Measurements from ENCODE around the gene LRRC43.
"Not testable (repeated sequence)": the region's sequence is repeated elsewhere in the genome, so short reads cannot be mapped to it uniquely, and the experiment has no call there.

Gene LRRC43

GRCh38 chr12:122159882-122160281, 23.0 kb upstream of the LRRC43 start:
- DNase-seq, result no peak

DNA sequence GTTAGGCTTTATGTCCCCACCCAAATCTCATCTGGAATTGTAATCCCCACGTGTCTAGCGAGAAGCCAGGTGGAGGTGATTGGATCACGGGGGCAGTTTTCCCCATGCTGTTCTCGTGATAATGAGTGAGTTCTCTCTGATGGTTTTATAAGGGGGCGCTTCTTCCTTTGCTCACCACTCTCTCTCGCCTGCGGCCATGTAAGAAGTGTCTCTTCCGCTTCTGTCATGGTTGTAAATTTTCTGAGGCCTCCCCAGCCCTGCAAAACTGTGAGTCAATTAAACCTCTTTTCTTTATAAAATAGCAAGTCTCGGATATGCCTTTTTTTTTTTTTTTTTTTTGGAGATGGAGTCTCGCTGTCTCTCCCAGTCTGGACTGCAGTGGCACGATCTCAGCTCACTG, 22.2 kb upstream of the LRRC43 start:
- no peak for DNase-seq

DNA sequence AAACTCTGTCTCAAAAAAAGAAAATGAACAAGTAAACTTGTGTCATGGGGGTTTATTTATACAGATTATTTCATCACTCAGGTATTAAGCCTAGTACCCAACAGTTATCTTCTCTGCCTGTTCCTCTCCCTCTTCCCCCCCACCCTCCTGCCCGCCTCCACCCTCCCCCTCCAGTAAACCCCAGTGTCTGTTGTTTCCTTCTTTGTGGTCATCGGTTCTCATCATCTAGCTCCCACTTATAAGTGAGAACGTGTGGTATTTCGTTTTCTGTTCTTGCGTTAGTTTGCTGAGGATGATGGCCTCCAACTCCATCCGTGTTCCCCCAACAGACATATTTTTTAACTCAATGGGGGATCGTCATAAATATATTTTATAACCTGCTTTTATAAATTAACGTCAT, 21.2 kb upstream of the LRRC43 start:
- no peak for DNase-seq

- DNase-seq, result no peak
These were observed 19.9 kb upstream of the LRRC43 start for GRCh38 chr12:122162976-122163375.

DNA sequence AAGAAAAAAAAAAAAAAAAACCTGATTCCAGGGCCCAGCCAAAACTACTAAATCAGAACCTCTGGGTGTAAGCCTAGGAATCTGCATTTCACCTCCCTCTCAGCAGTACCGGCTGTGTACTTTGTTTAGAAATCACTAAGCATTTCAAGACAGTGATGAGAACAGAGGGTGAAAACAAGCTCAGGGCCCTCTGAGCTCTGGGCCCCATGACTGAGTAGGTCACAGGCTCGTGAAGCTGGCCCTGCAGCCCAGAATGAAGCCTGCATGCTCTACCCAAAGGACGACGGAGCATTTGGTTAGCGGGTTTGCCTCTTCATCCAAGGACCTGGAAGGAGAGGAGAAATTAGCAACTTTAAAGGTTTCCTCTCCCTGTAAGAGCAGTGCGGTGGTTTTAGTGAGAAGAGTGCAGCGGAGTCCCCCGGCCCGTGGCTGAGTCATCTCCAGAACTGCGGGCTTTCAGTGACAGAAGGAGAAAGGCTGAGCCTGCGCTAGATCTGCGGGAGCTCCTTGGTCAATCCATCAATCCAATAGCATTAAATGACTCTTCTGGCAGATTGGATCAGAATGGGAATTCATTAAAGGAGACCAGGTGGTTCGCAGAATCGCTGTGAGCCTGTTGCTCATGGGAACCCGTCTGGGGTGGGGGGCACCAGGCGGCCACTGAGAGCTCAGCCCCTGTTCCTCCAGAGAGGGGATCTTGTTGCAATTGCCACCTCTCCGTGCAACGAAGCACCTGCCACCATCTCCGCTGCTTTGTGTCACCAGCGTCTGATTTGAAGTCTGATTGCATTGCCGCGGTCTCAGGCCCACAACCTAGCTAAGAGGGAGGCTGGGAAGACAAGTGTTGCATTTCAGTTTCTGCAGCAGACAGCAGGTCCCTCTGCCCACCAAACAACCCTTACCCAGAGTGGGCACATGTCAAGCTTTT, 16.2 kb upstream of the LRRC43 start:
- DNase-seq, result no peak

DNA sequence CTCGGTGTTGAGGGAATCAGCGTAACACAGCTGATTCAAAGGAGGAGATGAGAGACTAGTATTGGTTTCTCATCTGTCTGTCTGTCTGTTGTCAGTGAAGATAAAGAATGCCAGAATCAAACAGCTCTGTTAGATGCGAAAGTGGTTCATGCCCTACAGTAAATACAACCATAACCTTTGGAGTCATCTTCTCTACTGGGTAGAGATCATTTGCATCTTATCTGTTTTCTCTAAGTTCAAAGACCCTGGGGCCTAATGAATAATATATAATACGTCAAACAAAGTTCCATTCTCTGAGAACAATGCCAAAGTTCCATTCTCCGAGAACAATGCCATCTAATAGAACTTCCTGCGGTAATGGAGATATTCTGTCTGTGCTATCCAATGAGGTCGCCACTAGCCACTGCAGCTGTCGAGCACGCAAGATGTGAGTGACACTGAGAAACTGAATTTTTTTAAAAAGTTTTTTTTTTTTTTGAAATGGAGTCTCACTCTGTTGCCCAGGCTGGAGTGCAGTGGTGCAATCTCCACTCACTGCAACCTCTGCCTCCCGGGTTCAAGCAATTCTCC, 15.5 kb upstream of the LRRC43 start:
- DNase-seq, result no peak

DNA sequence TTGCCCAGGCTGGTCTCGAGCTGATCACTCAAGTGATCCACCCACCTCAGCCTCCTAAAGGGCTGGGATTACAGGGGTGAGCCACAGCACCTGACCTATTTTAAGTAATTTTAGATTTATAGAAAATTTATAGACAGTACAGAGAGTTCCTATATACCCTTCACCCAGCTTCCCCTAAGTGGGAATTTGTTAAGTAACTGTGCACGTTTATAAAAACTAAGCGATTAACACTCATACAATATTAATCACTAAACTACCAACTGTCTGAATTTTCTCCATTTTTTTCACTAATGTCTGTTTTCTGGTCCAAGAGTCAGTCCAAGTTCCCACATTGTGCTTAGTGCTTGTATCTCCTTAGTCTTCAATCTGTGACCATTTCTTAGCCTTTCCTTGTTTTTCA, 14.4 kb upstream of the LRRC43 start:
- DNase-seq, result no peak

- no peak for DNase-seq
These were observed 11.5 kb upstream of the LRRC43 start for GRCh38 chr12:122171399-122171798.

GRCh38 chr12:122172262-122172939, 10.5 kb upstream of the LRRC43 start:
- no peak for DNase-seq

DNA sequence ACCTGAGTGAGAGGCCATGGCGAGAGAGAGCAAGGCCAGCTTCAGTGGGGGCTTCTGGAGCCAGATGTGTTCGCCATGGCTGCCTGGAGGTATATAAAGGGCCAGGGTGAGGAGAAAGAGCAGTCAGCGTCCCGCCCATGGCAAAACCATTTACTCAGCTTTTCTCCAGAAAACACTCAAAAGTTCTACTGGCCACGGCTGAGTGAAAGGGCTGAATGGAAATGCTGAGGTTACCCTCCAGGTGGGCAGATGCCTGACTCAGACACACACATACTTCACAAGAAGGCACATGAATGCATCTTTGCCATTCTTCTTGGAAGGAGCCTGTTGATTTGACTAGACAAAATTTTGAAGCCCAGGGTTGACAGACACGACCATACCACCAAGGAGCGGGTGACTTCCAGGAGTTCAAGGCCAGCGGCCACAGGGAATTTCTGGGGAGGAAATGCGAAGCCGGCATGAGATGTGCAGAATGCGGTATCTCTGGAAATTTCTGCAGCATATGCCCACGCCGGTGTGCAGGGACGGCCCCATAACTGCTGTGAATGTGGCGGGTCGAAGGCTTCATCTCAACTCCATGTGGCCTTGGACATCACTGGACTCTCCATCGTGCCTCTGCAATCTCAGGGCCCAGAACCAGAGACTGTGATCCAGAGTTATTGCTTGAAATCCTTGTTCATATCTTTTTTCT, 8.6 kb upstream of the LRRC43 start, which contains the start of gene IL31:
IL31 (minus strand) TSS at position 67 of the 691 bp plus-strand sequence; CDS start at position 18, 49 bp downstream.
- DNase-seq, result no peak

GRCh38 chr12:122176473-122176872, 6.5 kb upstream of the LRRC43 start:
- not testable (repeated sequence) for DNase-seq

GRCh38 chr12:122183588-122183940, 641 bp downstream of the LRRC43 start:
- no peak for DNase-seq

DNA sequence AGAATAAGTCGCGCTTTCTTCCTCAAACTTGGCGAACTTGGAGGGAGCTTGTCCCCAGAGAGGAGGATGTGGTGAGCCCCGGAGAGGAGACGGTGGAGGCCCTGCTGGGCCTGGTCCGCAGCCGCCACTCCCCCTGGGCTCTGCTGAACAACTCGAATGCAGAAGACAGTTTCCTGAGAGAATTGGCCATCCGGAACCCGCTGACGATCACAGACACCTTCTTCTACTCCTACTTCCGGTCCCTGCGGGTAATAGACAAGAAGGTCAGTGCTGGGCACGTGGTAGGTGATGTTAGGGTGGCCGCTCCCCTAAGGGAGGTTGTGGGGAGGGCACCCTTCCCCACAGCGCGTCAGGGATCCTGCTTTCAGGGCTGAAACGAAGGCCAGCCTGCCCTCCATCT, 1.6 kb downstream of the LRRC43 start:
- no peak for DNase-seq

- no peak for DNase-seq
These were observed 2.2 kb downstream of the LRRC43 start for GRCh38 chr12:122185079-122185478.

DNA sequence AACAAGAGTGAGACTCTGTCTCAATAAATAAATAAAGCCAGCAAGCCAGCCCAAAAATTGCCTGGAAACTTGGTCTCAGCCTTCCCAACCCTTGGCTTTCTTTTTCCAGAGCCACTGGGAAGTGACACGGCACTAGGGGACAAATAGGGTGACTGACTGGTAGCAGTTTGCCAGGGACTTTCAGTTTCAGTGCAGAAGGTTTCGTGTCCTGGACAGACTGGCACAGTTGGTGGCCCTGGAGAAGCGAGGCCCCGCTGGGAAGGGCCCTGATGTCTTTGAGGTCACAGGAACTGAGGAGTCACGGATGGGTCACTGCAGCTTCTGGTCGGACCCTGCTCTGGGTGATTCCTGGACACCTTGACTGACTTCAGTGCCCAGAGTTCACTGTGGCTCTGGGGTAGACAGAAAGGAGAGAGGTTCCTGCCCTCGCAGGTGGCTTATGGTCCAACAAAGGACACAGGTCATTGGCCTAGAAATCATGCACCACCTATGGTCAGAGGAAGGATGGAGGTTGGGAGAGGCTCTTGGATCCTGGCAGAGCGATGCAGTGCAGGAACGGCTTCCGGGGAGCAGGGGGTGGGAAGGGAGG, 2.7 kb downstream of the LRRC43 start:
- no peak for DNase-seq

DNA sequence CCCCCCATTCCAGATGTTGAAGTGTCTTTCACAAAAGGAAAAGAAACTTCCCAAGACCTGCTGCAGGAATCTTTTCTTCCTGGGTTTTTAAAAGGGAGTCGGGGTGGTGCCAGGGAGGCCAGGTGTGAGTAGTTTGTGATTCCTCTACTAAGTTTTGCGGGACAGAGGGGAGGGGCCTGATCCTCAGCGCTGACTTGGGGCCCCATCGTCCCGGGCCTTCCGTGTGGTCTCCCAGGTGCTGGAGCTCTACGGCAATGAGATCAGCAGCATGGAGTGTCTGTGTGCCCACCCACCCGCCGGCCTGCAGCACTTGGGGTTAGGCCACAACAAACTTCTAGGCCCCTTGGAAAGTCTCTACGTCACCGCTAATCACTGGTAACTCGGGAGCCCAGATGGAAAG, 4.5 kb downstream of the LRRC43 start:
- DNase-seq, result no peak

DNA sequence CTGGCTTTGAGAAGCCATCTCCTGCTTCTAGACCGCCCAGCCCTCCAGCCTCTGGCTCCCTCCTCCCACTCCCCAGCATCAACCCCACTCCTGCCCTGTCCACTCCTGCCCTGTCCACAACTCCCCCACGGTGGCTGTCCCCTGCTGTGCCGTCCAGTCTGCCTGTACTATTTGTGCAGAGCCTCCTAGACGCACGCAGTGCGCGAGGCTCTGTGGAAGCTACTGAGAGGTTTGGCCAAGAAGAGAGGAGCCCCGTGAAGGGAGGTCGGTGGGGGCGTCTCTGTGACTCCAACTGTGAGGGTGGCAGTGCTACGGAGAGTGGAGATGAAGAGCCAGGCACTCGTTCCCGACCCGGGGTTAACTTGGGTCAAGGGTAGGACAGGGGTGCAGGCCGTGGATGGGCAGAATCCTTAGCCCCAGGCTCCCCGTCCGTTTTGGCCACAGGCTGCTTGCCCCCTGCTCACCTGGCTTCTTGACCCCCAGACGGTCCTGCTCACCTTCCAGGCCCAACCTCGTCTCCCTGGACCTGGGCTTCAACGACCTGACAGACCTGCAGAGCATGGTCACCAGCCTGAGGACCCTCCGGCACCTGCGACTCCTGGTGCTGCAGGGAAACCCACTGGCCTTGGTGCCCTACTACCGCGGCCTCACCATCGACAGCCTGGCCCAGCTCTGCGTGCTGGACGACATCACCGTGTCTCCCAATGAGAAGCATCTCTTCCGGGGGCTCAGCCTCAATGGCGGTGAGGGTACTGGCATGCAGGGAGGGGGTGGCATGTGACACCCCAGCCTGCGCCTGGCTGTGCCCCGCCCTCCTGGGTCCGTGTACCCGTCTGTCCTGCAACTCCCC, 6.9 kb downstream of the LRRC43 start:
- no peak for DNase-seq

GRCh38 chr12:122190842-122191668, 8.1 kb downstream of the LRRC43 start:
- peak in 3 of 4 experiments; percentile 11 to 40 (median 17) for DNase-seq

DNA sequence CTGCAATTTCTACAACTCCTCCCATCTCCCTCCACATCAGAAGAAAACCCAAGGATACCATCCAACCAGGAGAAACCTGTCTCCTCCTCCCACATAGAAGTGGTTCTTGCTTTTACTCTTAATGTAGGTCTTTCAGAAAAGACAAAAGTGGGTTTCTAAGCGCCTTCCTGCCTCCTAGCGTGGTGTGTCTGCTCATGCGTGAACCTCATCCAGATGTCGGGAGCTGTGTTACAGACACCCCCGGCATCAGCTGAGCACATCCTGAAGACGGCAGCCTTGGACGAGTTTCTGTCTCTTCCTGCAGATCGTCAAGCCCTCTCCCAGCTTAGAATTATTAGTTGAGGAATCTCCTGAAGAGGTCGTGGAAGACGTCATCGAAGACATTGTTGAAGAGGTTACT, 9.5 kb downstream of the LRRC43 start:
- DNase-seq, result no peak

DNA sequence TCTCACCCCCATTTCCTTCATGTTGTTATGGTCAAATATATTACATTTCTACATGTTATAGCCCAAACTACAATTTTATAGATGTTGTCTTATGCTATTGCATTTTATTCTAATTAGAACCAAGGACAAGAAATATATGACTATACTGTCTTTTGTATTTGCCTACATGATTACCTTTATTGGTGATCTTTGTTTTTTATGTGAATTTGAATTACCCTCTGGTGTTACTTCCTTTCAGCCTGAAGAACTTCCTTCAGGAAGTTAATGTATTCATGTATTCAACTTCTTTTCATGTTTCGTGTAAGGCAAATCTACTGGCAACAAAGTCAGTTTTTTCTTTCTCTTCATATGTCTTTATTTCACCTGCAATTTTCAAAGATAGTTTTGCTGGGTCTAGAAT, 11.9 kb downstream of the LRRC43 start:
- DNase-seq, result no peak

DNA sequence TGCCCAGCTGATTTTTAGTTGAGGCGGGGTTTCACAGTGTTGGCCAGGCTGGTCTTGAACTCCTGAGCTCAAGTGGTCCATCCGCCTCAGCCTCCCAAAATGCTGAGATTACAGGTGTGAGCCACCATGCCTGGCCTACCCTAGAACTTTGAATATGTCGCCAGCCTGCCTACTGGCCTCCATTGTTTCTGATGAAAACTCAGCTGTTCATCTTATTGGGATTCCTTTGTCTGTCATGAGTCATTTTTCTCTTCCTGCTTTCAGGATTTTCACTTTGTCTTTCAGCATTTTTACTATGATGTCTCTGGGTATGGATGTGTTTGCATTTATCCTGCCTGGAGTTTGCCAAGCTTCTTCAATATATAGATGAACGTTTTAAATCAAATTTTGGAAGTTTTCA, 12.5 kb downstream of the LRRC43 start:
- DNase-seq, result no peak

All from activated CD4-positive, CD25-positive, alpha-beta regulatory T cell (primary cell).